ENCODE results near the gene SASH1.

SASH1 gene

DNA sequence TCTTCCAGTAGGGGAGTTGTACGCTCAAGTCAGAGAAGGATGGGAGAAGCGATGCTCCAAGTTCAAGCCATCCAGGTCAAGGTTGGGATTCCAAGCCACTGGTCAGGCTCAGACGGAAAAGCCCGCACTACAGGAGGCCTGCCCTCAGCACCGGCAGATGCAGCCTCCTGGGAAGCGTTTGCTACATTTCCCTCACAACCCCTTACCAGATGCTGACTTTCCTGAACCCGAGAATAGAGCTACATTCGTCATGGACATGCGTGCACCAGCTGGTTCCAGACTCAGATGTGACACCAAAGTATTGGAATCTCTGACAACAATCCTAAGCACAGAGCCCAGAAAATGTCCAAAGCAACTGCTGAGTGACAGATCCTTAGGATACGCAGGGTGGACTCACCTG is 174.8 kb downstream of the SASH1 start:
- H3K4me3 ChIP-seq (ENCODE audit: low read depth, low read length), result no peak overlapping the region
- DNase-seq (ENCODE audit: low read depth), result no peak
- TF ChIP-seq, protein P1, sequence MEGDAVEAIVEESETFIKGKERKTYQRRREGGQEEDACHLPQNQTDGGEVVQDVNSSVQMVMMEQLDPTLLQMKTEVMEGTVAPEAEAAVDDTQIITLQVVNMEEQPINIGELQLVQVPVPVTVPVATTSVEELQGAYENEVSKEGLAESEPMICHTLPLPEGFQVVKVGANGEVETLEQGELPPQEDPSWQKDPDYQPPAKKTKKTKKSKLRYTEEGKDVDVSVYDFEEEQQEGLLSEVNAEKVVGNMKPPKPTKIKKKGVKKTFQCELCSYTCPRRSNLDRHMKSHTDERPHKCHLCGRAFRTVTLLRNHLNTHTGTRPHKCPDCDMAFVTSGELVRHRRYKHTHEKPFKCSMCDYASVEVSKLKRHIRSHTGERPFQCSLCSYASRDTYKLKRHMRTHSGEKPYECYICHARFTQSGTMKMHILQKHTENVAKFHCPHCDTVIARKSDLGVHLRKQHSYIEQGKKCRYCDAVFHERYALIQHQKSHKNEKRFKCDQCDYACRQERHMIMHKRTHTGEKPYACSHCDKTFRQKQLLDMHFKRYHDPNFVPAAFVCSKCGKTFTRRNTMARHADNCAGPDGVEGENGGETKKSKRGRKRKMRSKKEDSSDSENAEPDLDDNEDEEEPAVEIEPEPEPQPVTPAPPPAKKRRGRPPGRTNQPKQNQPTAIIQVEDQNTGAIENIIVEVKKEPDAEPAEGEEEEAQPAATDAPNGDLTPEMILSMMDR (IDR thresholded peaks at IDR 0.05; ENCODE audit: low read depth, low read length, missing control alignments), result no peak

DNA sequence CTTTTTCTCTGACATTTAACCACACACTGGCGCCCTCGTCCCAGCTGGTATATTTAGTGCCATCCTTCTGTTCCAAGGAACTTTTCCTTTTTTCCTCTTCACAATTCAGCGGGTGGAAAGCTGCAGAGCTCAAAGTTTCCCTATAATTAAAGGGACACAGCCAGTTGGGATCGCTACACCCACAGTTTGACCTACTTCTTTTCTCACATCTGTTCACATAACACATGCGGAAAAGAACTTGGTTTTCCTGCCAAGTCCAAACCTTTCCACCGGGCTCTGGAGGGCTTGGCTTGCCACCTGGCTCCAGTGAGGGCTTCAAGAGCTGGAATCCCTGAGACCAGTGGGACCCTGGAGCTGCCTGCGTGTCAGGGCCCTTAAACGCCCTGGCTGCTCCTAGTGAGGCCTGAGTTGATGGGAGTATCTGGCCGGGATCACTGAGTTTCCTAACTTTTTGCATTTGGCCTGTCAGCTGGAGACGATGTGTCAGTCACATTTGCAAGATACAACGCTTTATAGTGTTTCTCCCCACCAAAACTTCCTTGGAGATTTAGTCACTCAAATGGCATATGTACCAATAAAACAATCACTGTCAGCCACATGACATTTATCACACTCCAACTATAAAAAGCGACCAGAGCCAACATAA is 176.0 kb downstream of the SASH1 start:
- TF ChIP-seq, protein P1 (IDR thresholded peaks at IDR 0.05; ENCODE audit: low read depth, low read length, missing control alignments), result no peak
- DNase-seq (ENCODE audit: low read depth), result no peak
- no peak overlapping the region for H3K4me3 ChIP-seq (ENCODE audit: low read depth, low read length)

DNA sequence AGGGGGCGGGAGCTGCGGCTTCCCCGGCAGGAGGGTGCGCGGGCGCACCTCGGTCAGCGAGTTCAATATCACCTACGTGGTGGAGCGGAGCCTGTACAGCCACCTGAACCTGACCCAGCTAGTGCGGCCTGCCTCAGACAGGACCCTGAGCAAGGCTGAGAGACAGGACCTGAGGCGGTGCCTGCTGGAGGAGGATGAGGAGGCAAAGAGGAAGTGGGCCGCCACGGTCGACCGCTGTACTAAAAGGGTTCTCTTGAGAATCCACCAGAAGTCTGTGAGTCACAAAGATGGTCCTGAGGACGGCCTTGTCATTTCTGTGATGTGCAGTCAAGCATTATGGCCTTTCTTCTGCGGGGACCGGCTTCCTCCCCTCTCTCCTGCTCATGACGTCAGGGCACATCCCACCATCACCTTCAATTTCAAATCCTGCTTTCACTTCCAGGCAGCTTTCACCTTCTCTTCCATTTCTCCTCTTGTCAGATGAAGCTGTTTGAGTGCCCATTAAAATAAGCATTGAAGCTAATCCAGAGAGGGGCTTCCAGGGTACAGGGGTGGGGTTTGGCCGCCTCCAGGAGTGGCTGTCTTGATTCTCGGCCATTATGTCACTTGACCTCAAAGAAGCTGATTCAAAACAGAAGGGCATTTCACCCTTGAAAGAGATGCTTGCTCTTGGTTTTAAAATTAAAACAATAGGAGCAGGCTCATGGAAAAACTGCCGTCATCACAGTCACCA is 177.6 kb downstream of the SASH1 start:
- peak; percentile 53 for DNase-seq (ENCODE audit: low read depth)
- no peak overlapping the region; the same call in 1 of the 2 replicates for H3K4me3 ChIP-seq (ENCODE audit: low read depth, low read length)
- TF ChIP-seq, protein P1 (IDR thresholded peaks at IDR 0.05; ENCODE audit: low read depth, low read length, missing control alignments), result no peak

DNA sequence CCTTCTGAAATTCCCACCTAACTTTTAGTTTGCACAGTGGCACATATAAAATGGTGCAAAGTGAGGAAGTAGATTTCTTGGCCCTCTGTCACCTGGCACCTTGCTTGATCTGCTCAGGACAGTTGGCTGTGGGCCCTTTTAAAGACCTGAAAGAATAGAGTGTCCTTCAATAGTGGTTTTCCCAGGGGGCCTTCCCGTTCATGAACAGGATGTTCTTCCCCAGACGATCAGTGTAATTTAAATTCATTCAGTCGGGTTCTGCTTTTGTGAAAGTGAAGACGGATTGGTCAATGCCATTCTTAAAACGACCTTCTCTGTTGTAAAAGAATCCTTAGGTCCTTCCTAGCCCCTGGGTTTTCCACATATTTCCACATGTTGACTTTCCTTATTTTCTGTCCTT is 178.5 kb downstream of the SASH1 start:
- DNase-seq (ENCODE audit: low read depth), result no peak
- H3K4me3 ChIP-seq (ENCODE audit: low read depth, low read length), result no peak overlapping the region
- TF ChIP-seq, protein P1 (IDR thresholded peaks at IDR 0.05; ENCODE audit: low read depth, low read length, missing control alignments), result no peak

DNA sequence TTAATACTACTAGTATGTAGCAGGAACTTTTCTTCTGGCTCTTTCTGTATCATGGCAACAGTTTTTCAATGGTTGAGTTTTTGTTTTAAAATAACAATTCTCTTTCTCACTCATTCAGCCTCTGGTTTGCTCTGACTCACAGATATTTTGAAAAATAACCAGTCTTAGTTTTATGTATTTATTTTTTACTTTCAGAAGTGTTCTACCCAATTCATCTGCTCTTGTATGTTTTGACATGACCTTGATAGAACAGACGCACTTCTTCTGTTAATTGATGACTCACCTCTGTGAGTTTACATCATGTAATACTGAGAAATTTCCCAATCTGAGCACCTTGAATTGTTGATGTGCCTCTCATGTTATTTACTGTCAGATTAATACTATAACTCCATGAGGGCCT is 178.9 kb downstream of the SASH1 start:
- TF ChIP-seq, protein P1 (IDR thresholded peaks at IDR 0.05; ENCODE audit: low read depth, low read length, missing control alignments), result no peak
- no peak for DNase-seq (ENCODE audit: low read depth)

DNA sequence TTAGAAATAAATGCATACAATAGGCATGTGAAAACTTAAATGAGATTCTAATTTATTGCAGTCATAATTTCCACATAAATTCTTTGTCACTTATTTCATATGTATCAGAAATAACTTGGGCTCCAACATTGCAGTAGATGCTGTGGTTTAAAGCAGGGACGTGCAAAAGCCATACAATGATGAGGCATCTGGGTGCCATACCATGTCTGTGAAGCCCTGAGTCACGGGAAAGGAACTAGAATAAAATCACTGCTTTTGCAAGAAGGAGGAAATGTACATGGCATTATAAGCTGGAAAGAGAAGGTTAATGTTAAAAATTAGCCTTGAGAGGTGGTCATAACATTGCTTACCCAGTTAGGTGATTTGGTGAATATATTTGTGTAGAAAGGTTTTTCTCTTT is 180.4 kb downstream of the SASH1 start:
- TF ChIP-seq, protein P1 (IDR thresholded peaks at IDR 0.05; ENCODE audit: low read depth, low read length, missing control alignments), result no peak
- no peak overlapping the region for H3K4me3 ChIP-seq (ENCODE audit: low read depth, low read length)
- DNase-seq (ENCODE audit: low read depth), result no peak

More for the DNA sequence above, 178.9 kb downstream of the SASH1 start:
- H3K4me3 ChIP-seq (ENCODE audit: low read depth, low read length), result no peak overlapping the region
